SK-N-SH treated with all-trans-retinoic acid at 6 μM for 48 hours (cell line): ENCODE measurements around the gene C3orf52.

ENCODE experiments used
- ATAC-seq: fragments of 200-7000 bp; cut with Tn5 transposase; 3 replicates; pipeline ENCODE4 v1.9.1; 2020; ENCODE audit warnings: mild to moderate bottlenecking, moderate library complexity
- ARNTL ChIP-seq: fragments of 450-650 bp; formaldehyde crosslinking; IDR thresholded peaks from 2 replicates; pipeline ENCODE4 v1.5.0; 2020; ENCODE audit warnings: low read depth, mild to moderate bottlenecking, moderate library complexity, borderline replicate concordance
- BACH2 ChIP-seq: fragments of 250-450 bp; sonication (Bioruptor Pico); IDR thresholded peaks from 2 replicates; pipeline ENCODE4 v1.9.0; 2021; ENCODE audit warnings: mild to moderate bottlenecking, borderline replicate concordance
- CSDC2 ChIP-seq: fragments of 250-450 bp; sonication (Bioruptor Pico); IDR thresholded peaks from 2 replicates; pipeline ENCODE4 v1.5.0; 2020; ENCODE audit warnings: mild to moderate bottlenecking, moderate library complexity
- ESRRG ChIP-seq: fragments of 250-450 bp; sonication (Bioruptor Pico); IDR thresholded peaks from 2 replicates; pipeline ENCODE4 v1.6.1; 2021; ENCODE audit warnings: mild to moderate bottlenecking
- GLIS3 ChIP-seq: fragments of 250-450 bp; sonication (Bioruptor Pico); IDR thresholded peaks from 2 replicates; pipeline ENCODE4 v1.5.0; 2020; ENCODE audit warnings: mild to moderate bottlenecking, moderate library complexity
- ISL1 ChIP-seq: fragments of 250-450 bp; sonication (Bioruptor Pico); IDR thresholded peaks from 2 replicates; pipeline ENCODE4 v2.1.2; 2022; ENCODE audit warnings: mild to moderate bottlenecking, moderate library complexity
- OSR1 ChIP-seq: fragments of 250-450 bp; sonication (Bioruptor Pico); IDR thresholded peaks from 2 replicates; pipeline ENCODE4 v1.8.0; 2022; ENCODE audit warnings: moderate library complexity, mild to moderate bottlenecking, inconsistent platforms
- RARB ChIP-seq: fragments of 250-450 bp; sonication (Bioruptor Pico); IDR thresholded peaks from 2 replicates; pipeline ENCODE4 v1.8.0; 2021; ENCODE audit warnings: mild to moderate bottlenecking, moderate library complexity
- SNAI2 ChIP-seq: fragments of 250-450 bp; sonication (Bioruptor Pico); IDR thresholded peaks from 2 replicates; pipeline ENCODE4 v1.5.0; 2020; ENCODE audit warnings: mild to moderate bottlenecking, moderate library complexity
- TCF4 ChIP-seq: fragments of 250-450 bp; sonication (Bioruptor Pico); IDR thresholded peaks from 2 replicates; pipeline ENCODE4 v1.8.0; 2021; ENCODE audit warnings: mild to moderate bottlenecking, moderate library complexity, borderline replicate concordance
- TOX ChIP-seq: fragments of 250-450 bp; sonication (Bioruptor Pico); IDR thresholded peaks from 2 replicates; pipeline ENCODE4 v1.8.0; 2021; ENCODE audit warnings: mild to moderate bottlenecking, moderate library complexity, borderline replicate concordance
- ZC3H10 ChIP-seq: fragments of 250-450 bp; sonication (Bioruptor Pico); IDR thresholded peaks from 2 replicates; pipeline ENCODE4 v1.5.1; 2021; ENCODE audit warnings: mild to moderate bottlenecking, moderate library complexity
- ZFP3 ChIP-seq: fragments of 250-450 bp; sonication (Bioruptor Pico); IDR thresholded peaks from 2 replicates; pipeline ENCODE4 v1.5.0; 2020; ENCODE audit warnings: mild to moderate bottlenecking, moderate library complexity
- ZFP30 ChIP-seq: fragments of 450-650 bp; formaldehyde crosslinking; IDR thresholded peaks from 2 replicates; pipeline ENCODE4 v1.5.0; 2022; ENCODE audit warnings: mild to moderate bottlenecking, moderate library complexity
- ZNF565 ChIP-seq: fragments of 450-650 bp; formaldehyde crosslinking; conservative IDR thresholded peaks from 2 replicates; pipeline ENCODE4 v1.5.0; 2020; ENCODE audit warnings: low read depth, mild to moderate bottlenecking, moderate library complexity
- ZNF8 ChIP-seq: fragments of 450-650 bp; formaldehyde crosslinking; IDR thresholded peaks from 2 replicates; pipeline ENCODE4 v1.5.0; 2020; ENCODE audit warnings: mild to moderate bottlenecking, moderate library complexity
- TF ChIP-seq, protein P1 (sequence below): fragments of 250-450 bp; sonication (Bioruptor Pico); IDR thresholded peaks from 2 replicates; pipeline ENCODE4 v1.5.1; 2020; ENCODE audit warnings: low read depth, mild to moderate bottlenecking, moderate library complexity
- TF ChIP-seq, protein P2 (sequence below): fragments of 250-450 bp; sonication (Bioruptor Pico); IDR thresholded peaks from 2 replicates; pipeline ENCODE4 v1.8.0; 2021; ENCODE audit warnings: low read depth, mild to moderate bottlenecking, moderate library complexity, borderline replicate concordance
- TF ChIP-seq, protein P3 (sequence below): fragments of 250-450 bp; sonication (Bioruptor Pico); IDR thresholded peaks from 2 replicates; pipeline ENCODE4 v1.5.1; 2021; ENCODE audit warnings: mild to moderate bottlenecking, moderate library complexity
- TF ChIP-seq, protein P4 (sequence below): fragments of 250-450 bp; sonication (Bioruptor Pico); IDR thresholded peaks from 2 replicates; pipeline ENCODE4 v1.8.0; 2020; ENCODE audit warnings: mild to moderate bottlenecking, moderate library complexity, borderline replicate concordance
- TF ChIP-seq, protein P5 (sequence below): fragments of 250-450 bp; sonication (Bioruptor Pico); IDR thresholded peaks from 2 replicates; pipeline ENCODE4 v1.5.0; 2020; ENCODE audit warnings: mild to moderate bottlenecking, moderate library complexity

C3orf52 gene

DNA sequence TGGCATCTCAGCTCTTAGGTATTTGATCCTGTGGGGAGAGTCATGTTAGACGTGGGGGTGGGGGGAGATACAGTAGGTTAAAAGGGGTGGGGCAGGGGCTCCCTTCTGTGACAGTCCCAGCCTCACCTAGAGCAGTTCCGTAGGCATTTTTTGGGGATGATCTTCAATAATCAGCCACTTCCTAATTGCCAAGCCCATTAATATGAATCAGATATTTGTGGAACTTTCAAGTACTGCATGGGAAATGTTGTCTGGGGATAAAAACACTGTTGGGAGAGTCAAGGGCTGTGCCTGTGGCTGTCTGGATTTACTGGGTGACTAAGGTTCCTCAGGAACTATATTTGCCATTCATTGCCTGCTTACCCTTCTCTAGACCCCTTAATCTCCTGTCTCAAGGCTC lies 9.5 kb downstream of the C3orf52 start:
- no peak for ATAC-seq
- TF ChIP-seq ARNTL (CRISPR knock-in tag) (no peak), RARB (no peak), ZNF565 (CRISPR knock-in tag) (no peak), SNAI2 (no peak)
- TF ChIP-seq, protein P1, sequence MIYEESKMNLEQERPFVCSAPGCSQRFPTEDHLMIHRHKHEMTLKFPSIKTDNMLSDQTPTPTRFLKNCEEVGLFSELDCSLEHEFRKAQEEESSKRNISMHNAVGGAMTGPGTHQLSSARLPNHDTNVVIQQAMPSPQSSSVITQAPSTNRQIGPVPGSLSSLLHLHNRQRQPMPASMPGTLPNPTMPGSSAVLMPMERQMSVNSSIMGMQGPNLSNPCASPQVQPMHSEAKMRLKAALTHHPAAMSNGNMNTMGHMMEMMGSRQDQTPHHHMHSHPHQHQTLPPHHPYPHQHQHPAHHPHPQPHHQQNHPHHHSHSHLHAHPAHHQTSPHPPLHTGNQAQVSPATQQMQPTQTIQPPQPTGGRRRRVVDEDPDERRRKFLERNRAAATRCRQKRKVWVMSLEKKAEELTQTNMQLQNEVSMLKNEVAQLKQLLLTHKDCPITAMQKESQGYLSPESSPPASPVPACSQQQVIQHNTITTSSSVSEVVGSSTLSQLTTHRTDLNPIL (CRISPR knock-in tag) = no peak

DNA sequence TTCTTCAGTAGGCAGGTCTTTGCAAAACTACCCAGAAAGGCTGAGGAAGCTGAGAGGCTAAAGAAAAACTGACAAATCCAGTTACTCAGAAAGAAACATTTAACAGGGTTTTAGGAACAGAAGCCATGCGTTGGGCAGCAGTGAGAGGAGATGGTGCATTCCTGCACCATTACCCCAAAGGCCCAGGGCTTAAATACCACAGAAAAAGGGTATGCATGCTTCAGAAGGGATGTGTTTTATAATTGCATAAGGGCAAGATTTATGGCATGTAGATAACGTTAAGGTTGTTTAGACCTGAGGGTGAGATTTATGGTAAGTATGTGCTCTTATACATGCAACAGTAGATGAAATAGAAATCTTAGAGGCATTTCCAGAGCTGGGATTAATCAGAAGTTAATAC lies 10.0 kb downstream of the C3orf52 start:
- no peak for ATAC-seq
- TF ChIP-seq ZC3H10 = no peak
- no peak for TF ChIP-seq OSR1 (CRISPR knock-in tag)
- TF ChIP-seq ISL1 = 0 out of 2 replicates have a peak, but pooled peaks have one; percentile 19
- no peak for TF ChIP-seq SNAI2
- TF ChIP-seq, protein P2, sequence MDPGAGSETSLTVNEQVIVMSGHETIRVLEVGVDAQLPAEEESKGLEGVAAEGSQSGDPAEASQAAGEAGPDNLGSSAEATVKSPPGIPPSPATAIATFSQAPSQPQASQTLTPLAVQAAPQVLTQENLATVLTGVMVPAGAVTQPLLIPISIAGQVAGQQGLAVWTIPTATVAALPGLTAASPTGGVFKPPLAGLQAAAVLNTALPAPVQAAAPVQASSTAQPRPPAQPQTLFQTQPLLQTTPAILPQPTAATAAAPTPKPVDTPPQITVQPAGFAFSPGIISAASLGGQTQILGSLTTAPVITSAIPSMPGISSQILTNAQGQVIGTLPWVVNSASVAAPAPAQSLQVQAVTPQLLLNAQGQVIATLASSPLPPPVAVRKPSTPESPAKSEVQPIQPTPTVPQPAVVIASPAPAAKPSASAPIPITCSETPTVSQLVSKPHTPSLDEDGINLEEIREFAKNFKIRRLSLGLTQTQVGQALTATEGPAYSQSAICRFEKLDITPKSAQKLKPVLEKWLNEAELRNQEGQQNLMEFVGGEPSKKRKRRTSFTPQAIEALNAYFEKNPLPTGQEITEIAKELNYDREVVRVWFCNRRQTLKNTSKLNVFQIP (CRISPR knock-in tag) = no peak
- TF ChIP-seq ZNF565 (CRISPR knock-in tag) = no peak
- no peak for TF ChIP-seq ZFP3 (CRISPR knock-in tag)
- TF ChIP-seq, protein P3, sequence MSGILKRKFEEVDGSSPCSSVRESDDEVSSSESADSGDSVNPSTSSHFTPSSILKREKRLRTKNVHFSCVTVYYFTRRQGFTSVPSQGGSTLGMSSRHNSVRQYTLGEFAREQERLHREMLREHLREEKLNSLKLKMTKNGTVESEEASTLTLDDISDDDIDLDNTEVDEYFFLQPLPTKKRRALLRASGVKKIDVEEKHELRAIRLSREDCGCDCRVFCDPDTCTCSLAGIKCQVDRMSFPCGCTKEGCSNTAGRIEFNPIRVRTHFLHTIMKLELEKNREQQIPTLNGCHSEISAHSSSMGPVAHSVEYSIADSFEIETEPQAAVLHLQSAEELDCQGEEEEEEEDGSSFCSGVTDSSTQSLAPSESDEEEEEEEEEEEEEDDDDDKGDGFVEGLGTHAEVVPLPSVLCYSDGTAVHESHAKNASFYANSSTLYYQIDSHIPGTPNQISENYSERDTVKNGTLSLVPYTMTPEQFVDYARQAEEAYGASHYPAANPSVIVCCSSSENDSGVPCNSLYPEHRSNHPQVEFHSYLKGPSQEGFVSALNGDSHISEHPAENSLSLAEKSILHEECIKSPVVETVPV = no peak
- TF ChIP-seq, protein P1 (CRISPR knock-in tag) = no peak

DNA sequence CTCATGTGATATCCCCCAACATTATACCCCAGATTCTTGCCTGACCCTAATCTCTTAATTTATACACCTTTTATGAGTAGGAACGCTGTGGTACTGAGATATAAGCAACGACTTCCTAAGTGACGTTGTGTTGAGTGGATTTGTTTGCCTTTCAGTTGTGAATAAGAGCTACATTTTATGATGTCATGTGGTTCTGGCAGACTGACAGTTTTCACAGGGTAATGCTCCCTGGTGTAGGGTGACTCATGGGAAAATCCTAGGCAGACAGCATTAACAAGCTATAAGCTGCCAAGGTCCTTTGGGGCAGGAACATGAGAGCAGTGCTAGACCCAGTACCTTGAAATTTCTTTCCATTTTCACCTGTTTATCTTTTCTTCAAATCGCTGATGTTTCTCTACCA lies 11.2 kb downstream of the C3orf52 start:
- TF ChIP-seq ISL1 (peak; percentile 43; the same call in 1 of the 2 replicates), ZFP30 (CRISPR knock-in tag) (no peak)
- TF ChIP-seq, all 23 proteins: peak for 1
- ATAC-seq = peak; percentile 97

DNA sequence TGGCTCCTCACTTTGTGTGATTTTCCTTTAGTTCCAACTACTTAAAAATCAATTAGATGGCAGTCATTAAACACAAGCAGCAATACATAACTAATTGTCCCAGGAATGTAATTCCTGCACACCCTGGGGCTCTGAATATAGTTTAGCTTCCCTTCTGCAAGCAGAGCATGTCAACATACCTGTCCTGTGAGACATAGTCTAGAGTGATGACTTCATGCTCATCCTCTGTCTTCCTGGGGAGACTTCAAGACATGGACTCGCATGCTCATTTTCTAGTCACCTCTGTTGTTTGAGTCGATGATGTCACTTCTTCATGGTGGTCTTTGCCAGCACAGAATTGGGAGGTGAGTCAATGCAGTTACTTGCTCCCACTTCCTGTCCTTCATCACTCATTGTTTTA lies 15.7 kb downstream of the C3orf52 start:
- peak; percentile 68 for ATAC-seq
- TF ChIP-seq GLIS3 (CRISPR knock-in tag) = no peak
- TF ChIP-seq, protein P1 (CRISPR knock-in tag) = no peak

DNA sequence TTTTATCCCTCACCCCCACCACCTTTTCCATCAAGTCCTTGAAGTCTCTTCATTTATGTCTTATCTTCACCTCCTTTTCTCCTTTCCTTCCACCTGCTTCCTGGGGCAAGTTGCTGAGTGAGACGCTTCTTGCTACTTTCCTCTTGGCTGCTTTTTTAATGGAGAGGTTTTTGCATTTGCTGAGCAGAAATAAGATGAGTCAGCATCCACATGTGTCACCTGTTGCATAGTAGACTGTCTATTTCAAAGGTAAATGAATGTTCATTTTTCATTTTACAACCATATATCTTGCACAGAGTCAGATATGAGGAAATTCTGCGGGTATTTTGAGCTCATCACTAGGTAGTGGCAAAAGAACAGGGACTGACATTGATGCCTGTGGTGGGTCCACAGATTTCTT lies 18.6 kb downstream of the C3orf52 start:
- no peak for ATAC-seq
- TF ChIP-seq CSDC2 (CRISPR knock-in tag) (no peak), ARNTL (CRISPR knock-in tag) (no peak), SNAI2 (no peak), ZNF8 (CRISPR knock-in tag) (no peak), TOX (CRISPR knock-in tag) (no peak), BACH2 (CRISPR knock-in tag) (no peak), ZFP30 (CRISPR knock-in tag) (no peak), TCF4 (no peak), ISL1 (no peak), ZC3H10 (no peak), ESRRG (CRISPR knock-in tag) (no peak)
- TF ChIP-seq, protein P4, sequence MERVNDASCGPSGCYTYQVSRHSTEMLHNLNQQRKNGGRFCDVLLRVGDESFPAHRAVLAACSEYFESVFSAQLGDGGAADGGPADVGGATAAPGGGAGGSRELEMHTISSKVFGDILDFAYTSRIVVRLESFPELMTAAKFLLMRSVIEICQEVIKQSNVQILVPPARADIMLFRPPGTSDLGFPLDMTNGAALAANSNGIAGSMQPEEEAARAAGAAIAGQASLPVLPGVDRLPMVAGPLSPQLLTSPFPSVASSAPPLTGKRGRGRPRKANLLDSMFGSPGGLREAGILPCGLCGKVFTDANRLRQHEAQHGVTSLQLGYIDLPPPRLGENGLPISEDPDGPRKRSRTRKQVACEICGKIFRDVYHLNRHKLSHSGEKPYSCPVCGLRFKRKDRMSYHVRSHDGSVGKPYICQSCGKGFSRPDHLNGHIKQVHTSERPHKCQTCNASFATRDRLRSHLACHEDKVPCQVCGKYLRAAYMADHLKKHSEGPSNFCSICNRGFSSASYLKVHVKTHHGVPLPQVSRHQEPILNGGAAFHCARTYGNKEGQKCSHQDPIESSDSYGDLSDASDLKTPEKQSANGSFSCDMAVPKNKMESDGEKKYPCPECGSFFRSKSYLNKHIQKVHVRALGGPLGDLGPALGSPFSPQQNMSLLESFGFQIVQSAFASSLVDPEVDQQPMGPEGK (CRISPR knock-in tag) = no peak
- TF ChIP-seq, protein P2 (CRISPR knock-in tag) = no peak
- TF ChIP-seq, protein P5, sequence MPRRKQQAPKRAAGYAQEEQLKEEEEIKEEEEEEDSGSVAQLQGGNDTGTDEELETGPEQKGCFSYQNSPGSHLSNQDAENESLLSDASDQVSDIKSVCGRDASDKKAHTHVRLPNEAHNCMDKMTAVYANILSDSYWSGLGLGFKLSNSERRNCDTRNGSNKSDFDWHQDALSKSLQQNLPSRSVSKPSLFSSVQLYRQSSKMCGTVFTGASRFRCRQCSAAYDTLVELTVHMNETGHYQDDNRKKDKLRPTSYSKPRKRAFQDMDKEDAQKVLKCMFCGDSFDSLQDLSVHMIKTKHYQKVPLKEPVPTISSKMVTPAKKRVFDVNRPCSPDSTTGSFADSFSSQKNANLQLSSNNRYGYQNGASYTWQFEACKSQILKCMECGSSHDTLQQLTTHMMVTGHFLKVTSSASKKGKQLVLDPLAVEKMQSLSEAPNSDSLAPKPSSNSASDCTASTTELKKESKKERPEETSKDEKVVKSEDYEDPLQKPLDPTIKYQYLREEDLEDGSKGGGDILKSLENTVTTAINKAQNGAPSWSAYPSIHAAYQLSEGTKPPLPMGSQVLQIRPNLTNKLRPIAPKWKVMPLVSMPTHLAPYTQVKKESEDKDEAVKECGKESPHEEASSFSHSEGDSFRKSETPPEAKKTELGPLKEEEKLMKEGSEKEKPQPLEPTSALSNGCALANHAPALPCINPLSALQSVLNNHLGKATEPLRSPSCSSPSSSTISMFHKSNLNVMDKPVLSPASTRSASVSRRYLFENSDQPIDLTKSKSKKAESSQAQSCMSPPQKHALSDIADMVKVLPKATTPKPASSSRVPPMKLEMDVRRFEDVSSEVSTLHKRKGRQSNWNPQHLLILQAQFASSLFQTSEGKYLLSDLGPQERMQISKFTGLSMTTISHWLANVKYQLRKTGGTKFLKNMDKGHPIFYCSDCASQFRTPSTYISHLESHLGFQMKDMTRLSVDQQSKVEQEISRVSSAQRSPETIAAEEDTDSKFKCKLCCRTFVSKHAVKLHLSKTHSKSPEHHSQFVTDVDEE (CRISPR knock-in tag) = no peak
